ENCODE measurements around the gene AADACL4.
"Not testable (repeated sequence)": the region's sequence is repeated elsewhere in the genome, so short reads cannot be mapped to it uniquely, and the experiment has no call there.

Gene AADACL4

GRCh38 chr1:12665511-12665910, 21.6 kb downstream of the AADACL4 start:
- no peak overlapping the region for H3K27ac Mint-ChIP-seq
- no peak for DNase-seq
- peaks cover 0 to 21% of the 10 kb centered on the region in 2 donors for H3K27me3 Mint-ChIP-seq
- ATAC-seq (replicated peaks): no peak
- no peak overlapping the region for H3K4me3 Mint-ChIP-seq
- H3K4me1 Mint-ChIP-seq (ENCODE audit: low read depth in 2 of 2): no peaks in the 10 kb centered on the region
- peaks cover 3% of the 10 kb centered on the region for H3K36me3 Mint-ChIP-seq (ENCODE audit: insufficient read depth)
- H3K9me3 Mint-ChIP-seq: no peaks in the 10 kb centered on the region

GRCh38 chr1:12666141-12666735, 22.4 kb downstream of the AADACL4 start:
- ATAC-seq (replicated peaks) (no peak), DNase-seq (no peak)
- peaks cover 0 to 21% of the 10 kb centered on the region in 2 donors for H3K27me3 Mint-ChIP-seq
- no peaks in the 10 kb centered on the region for H3K4me1 Mint-ChIP-seq (ENCODE audit: low read depth in 2 of 2)
- H3K9me3 Mint-ChIP-seq: no peaks in the 10 kb centered on the region
- H3K4me3 Mint-ChIP-seq: no peak overlapping the region
- no peak overlapping the region for H3K27ac Mint-ChIP-seq
- H3K36me3 Mint-ChIP-seq (ENCODE audit: insufficient read depth): peaks cover 3% of the 10 kb centered on the region

GRCh38 chr1:12669529-12670068, 25.7 kb downstream of the AADACL4 start:
- Mint-ChIP-seq H3K27me3 (peaks cover 12 to 46% of the 10 kb centered on the region in 2 donors), H3K27ac (no peak overlapping the region), H3K4me1 (ENCODE audit: low read depth in 2 of 2) (no peaks in the 10 kb centered on the region), H3K9me3 (no peaks in the 10 kb centered on the region), H3K4me3 (no peak overlapping the region), H3K36me3 (ENCODE audit: insufficient read depth) (peaks cover 3% of the 10 kb centered on the region)
- no peak for DNase-seq
- ATAC-seq (replicated peaks): no peak

GRCh38 chr1:12674358-12674757, 30.5 kb downstream of the AADACL4 start:
- DNase-seq (no peak), ATAC-seq (replicated peaks) (no peak)
- Mint-ChIP-seq H3K36me3 (ENCODE audit: insufficient read depth) (no peaks in the 10 kb centered on the region), H3K9me3 (no peaks in the 10 kb centered on the region), H3K27ac (no peak overlapping the region), H3K4me3 (no peak overlapping the region), H3K4me1 (ENCODE audit: low read depth in 2 of 2) (no peaks in the 10 kb centered on the region), H3K27me3 (peaks cover 30 to 59% of the 10 kb centered on the region in 2 donors)

- H3K9me3 Mint-ChIP-seq; H3K4me3 Mint-ChIP-seq; H3K36me3 Mint-ChIP-seq (ENCODE audit: insufficient read depth); H3K27ac Mint-ChIP-seq; ATAC-seq (replicated peaks); H3K4me1 Mint-ChIP-seq (ENCODE audit: low read depth in 2 of 2); DNase-seq: not testable (repeated sequence)
- peaks cover 44 to 74% of the 10 kb centered on the region in 2 donors for H3K27me3 Mint-ChIP-seq
These were observed 32.2 kb downstream of the AADACL4 start for GRCh38 chr1:12676122-12676521.

- Mint-ChIP-seq H3K27ac (no peak overlapping the region), H3K4me3 (no peak overlapping the region), H3K9me3 (no peaks in the 10 kb centered on the region), H3K4me1 (ENCODE audit: low read depth in 2 of 2) (no peaks in the 10 kb centered on the region), H3K27me3 (peaks cover 47 to 66% of the 10 kb centered on the region in 2 donors), H3K36me3 (ENCODE audit: insufficient read depth) (no peaks in the 10 kb centered on the region)
- DNase-seq (no peak), ATAC-seq (replicated peaks) (no peak)
These were observed 33.7 kb downstream of the AADACL4 start for GRCh38 chr1:12677565-12677964.

- Mint-ChIP-seq H3K36me3 (ENCODE audit: insufficient read depth) (no peaks in the 10 kb centered on the region), H3K4me1 (ENCODE audit: low read depth in 2 of 2) (no peaks in the 10 kb centered on the region), H3K4me3 (no peak overlapping the region), H3K27me3 (peaks cover 51 to 71% of the 10 kb centered on the region in 2 donors), H3K9me3 (no peaks in the 10 kb centered on the region), H3K27ac (no peak overlapping the region)
- DNase-seq (no peak), ATAC-seq (replicated peaks) (no peak)
These were observed 34.5 kb downstream of the AADACL4 start for GRCh38 chr1:12678350-12678749.

GRCh38 chr1:12678820-12679219, 34.9 kb downstream of the AADACL4 start:
- Mint-ChIP-seq H3K27ac (no peak overlapping the region), H3K36me3 (ENCODE audit: insufficient read depth) (no peaks in the 10 kb centered on the region), H3K4me3 (no peak overlapping the region), H3K4me1 (ENCODE audit: low read depth in 2 of 2) (no peaks in the 10 kb centered on the region), H3K27me3 (peaks cover 54 to 73% of the 10 kb centered on the region in 2 donors), H3K9me3 (no peaks in the 10 kb centered on the region)
- ATAC-seq (replicated peaks) (no peak), DNase-seq (no peak)

GRCh38 chr1:12690156-12690555, 46.3 kb downstream of the AADACL4 start:
- DNase-seq (no peak), ATAC-seq (replicated peaks) (no peak)
- Mint-ChIP-seq H3K27ac (no peak overlapping the region), H3K9me3 (no peaks in the 10 kb centered on the region), H3K27me3 (peaks cover 34 to 41% of the 10 kb centered on the region in 2 donors), H3K4me1 (ENCODE audit: low read depth in 2 of 2) (no peaks in the 10 kb centered on the region), H3K4me3 (no peak overlapping the region), H3K36me3 (ENCODE audit: insufficient read depth) (no peaks in the 10 kb centered on the region)

GRCh38 chr1:12692967-12693782, 49.3 kb downstream of the AADACL4 start:
- no peak overlapping the region for H3K4me3 Mint-ChIP-seq
- no peak overlapping the region for H3K27ac Mint-ChIP-seq
- H3K36me3 Mint-ChIP-seq (ENCODE audit: insufficient read depth): no peaks in the 10 kb centered on the region
- H3K4me1 Mint-ChIP-seq (ENCODE audit: low read depth in 2 of 2): no peaks in the 10 kb centered on the region
- no peaks in the 10 kb centered on the region for H3K9me3 Mint-ChIP-seq
- ATAC-seq (replicated peaks): no peak
- DNase-seq: no peak
- peaks cover 41 to 44% of the 10 kb centered on the region in 2 donors for H3K27me3 Mint-ChIP-seq

GRCh38 chr1:12696658-12697057, 52.8 kb downstream of the AADACL4 start:
- H3K27me3 Mint-ChIP-seq: peaks cover 45 to 62% of the 10 kb centered on the region in 2 donors
- ATAC-seq (replicated peaks) (no peak), DNase-seq (no peak)
- H3K27ac Mint-ChIP-seq: no peak overlapping the region
- no peaks in the 10 kb centered on the region for H3K4me1 Mint-ChIP-seq (ENCODE audit: low read depth in 2 of 2)
- H3K9me3 Mint-ChIP-seq: no peaks in the 10 kb centered on the region
- H3K36me3 Mint-ChIP-seq (ENCODE audit: insufficient read depth): no peaks in the 10 kb centered on the region
- H3K4me3 Mint-ChIP-seq: no peak overlapping the region

GRCh38 chr1:12697397-12697796, 53.5 kb downstream of the AADACL4 start:
- no peak for ATAC-seq (replicated peaks)
- DNase-seq: no peak
- Mint-ChIP-seq H3K4me1 (ENCODE audit: low read depth in 2 of 2) (no peaks in the 10 kb centered on the region), H3K36me3 (ENCODE audit: insufficient read depth) (no peaks in the 10 kb centered on the region), H3K27me3 (peaks cover 40 to 64% of the 10 kb centered on the region in 2 donors), H3K4me3 (no peak overlapping the region), H3K9me3 (no peaks in the 10 kb centered on the region), H3K27ac (no peak overlapping the region)

GRCh38 chr1:12703821-12704451, 60.1 kb downstream of the AADACL4 start:
- ATAC-seq (replicated peaks): no peak
- no peak overlapping the region for H3K4me3 Mint-ChIP-seq
- no peak overlapping the region for H3K27ac Mint-ChIP-seq

More at GRCh38 chr1:12703821-12704451, 60.1 kb downstream of the AADACL4 start:
- H3K36me3 Mint-ChIP-seq (ENCODE audit: insufficient read depth): peaks cover 4% of the 10 kb centered on the region
- H3K27me3 Mint-ChIP-seq: peaks cover 36 to 62% of the 10 kb centered on the region in 2 donors
- peaks cover 3 to 8% of the 10 kb centered on the region in 2 donors for H3K9me3 Mint-ChIP-seq
- H3K4me1 Mint-ChIP-seq (ENCODE audit: low read depth in 2 of 2): no peaks in the 10 kb centered on the region
- DNase-seq: no peak
